Fibroblast of lung (primary cell): ENCODE measurements around the gene MALAT1.

Experiments used
- EZH2 ChIP-seq: IDR thresholded peaks from 2 replicates; pipeline ENCODE4 v1.5.1; 2012; ENCODE audit warnings: low read length, control low read depth, mild to moderate bottlenecking; ENCODE audit errors: missing control alignments
- TF ChIP-seq, protein P1 (sequence below), 2 donors: IDR thresholded peaks in 1 of 2; conservative IDR thresholded peaks in 1 of 2; 1 replicate in 1 of 2; 2 replicates in 1 of 2; pipeline ENCODE4 v1.5.1; 2011 to 2012; ENCODE audit warnings: low read length in 2 of 2, control low read depth in 1 of 2, inconsistent platforms in 1 of 2, low read depth in 1 of 2, mild to moderate bottlenecking in 1 of 2

DNA sequence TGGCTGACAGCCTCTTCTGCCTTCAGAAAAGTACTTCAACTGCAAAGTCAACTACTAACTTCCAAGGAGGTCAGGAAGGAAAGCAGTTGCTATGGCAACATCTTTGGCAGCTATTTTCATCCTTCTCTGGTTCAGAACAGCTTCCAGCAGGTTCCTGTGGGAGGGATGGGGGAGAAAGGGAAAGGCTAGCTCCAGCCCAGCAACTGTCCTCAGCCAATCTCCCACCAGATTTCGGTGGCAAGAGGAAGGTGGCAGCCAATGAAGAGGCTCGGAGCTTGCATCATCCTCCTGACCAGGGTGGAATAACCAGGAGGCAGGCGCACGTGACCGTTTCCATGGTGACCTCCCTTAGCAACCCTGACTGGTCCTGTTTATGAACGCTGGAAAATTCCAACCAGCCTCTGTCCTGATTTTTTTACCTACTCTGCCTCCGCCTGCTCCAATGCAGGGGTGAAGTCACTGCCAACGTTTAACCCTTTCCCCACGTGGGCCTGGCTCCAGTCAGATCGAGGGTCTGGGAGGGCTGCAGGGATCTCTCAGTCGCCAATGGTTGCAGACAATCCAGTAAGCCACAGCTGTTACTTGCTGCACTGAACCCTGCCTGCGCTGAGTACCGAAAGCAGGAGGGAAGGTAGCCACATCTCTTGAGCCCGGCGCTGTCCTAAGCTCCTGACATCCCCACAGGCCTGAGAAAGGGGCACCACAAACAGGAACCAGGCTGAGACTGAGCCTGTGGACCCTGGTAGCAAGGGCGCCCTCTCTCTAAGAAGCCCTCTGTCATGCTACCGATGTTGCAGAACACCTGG, 11.2 kb upstream of the MALAT1 start:
- TF ChIP-seq, protein P1, sequence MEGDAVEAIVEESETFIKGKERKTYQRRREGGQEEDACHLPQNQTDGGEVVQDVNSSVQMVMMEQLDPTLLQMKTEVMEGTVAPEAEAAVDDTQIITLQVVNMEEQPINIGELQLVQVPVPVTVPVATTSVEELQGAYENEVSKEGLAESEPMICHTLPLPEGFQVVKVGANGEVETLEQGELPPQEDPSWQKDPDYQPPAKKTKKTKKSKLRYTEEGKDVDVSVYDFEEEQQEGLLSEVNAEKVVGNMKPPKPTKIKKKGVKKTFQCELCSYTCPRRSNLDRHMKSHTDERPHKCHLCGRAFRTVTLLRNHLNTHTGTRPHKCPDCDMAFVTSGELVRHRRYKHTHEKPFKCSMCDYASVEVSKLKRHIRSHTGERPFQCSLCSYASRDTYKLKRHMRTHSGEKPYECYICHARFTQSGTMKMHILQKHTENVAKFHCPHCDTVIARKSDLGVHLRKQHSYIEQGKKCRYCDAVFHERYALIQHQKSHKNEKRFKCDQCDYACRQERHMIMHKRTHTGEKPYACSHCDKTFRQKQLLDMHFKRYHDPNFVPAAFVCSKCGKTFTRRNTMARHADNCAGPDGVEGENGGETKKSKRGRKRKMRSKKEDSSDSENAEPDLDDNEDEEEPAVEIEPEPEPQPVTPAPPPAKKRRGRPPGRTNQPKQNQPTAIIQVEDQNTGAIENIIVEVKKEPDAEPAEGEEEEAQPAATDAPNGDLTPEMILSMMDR (conservative IDR thresholded peaks at IDR 0.05 in 1 of 2, IDR thresholded peaks at IDR 0.05 in 1 of 2; ENCODE audit: low read depth in 1 of 2, low read length in 2 of 2): no peak
- no peak for TF ChIP-seq EZH2
